A549 (cell line): ENCODE data around the gene SARDH. TPM values are rescaled to one million over a fixed set of nuclear protein-coding genes. Genes with fewer than 3 reads are reported as not detected.

ENCODE experiments used
- ATAC-seq, 2 experiments: fragments of 200-7000 bp in 1 of 2; fragments of >200 bp in 1 of 2; cut with Nextera tagmentation in 1 of 2; cut with Tn5 transposase in 1 of 2; 3 replicates each; pipeline versions ENCODE4 v1.8.0 to v1.9.1; 2018 to 2020; ENCODE audit warnings: mild to moderate bottlenecking in 1 of 2, moderate library complexity in 1 of 2
- CTCF ChIA-PET: fragments of 300-600 bp; sonication (Branson Sonifier 250); formaldehyde crosslinking; extraction: SDS; loops from one replicate; lab custom pipeline; 2021; ENCODE audit warnings: antibody characterized with exemption, inconsistent platforms; lab: Yijun Ruan, JAX
- POLR2A ChIA-PET: fragments of 350-600 bp; formaldehyde crosslinking; extraction: SDS; loops from one replicate; lab custom pipeline; 2021; ENCODE audit warnings: antibody characterized with exemption, inconsistent platforms; lab: Yijun Ruan, JAX
- DNase-seq, 2 experiments: peaks; one replicate each; pipeline versions ENCODE4 v3.0.0 to v3.0.0-alpha.2; 2011 to 2016; ENCODE audit warnings: low read depth in 1 of 2, low spot score in 1 of 2
- FAIRE-seq: peaks from 2 replicates; lab custom pipeline; 2011; peaks lifted over from hg19 to GRCh38; lab: Jason Lieb, UNC
- H3K27ac ChIP-seq, 2 experiments: fragments of >200 bp; sonication (Bioruptor Twin); formaldehyde crosslinking; 3 replicates each; pipeline ENCODE4 v1.5.1; 2016 to 2017
- H3K4me1 ChIP-seq: fragments of >200 bp; sonication (Bioruptor Twin); formaldehyde crosslinking; 3 replicates; pipeline ENCODE4 v1.6.1; 2016
- H3K4me2 ChIP-seq: fragments of >200 bp; sonication (Bioruptor Twin); formaldehyde crosslinking; 3 replicates; pipeline ENCODE4 v1.6.1; 2016
- H3K4me3 ChIP-seq: fragments of >200 bp; sonication (Bioruptor Twin); formaldehyde crosslinking; 3 replicates; pipeline ENCODE4 v1.5.1; 2016
- H3K9me3 ChIP-seq: fragments of >200 bp; sonication (Bioruptor Twin); formaldehyde crosslinking; 3 replicates; pipeline ENCODE4 v1.6.1; 2016
- ATOH8 ChIP-seq: fragments of 250-450 bp; sonication (Bioruptor Pico); IDR thresholded peaks from 2 replicates; pipeline ENCODE4 v1.5.0; 2020; ENCODE audit warnings: low read depth, mild to moderate bottlenecking, moderate library complexity
- BHLHE40 ChIP-seq: IDR thresholded peaks from 2 replicates; pipeline ENCODE4 v1.6.1; 2012; ENCODE audit warnings: low read depth, low read length, inconsistent platforms
- CHD2 ChIP-seq: fragments of 150-350 bp; IDR thresholded peaks from 2 replicates; pipeline ENCODE4 v1.6.1; 2014; ENCODE audit warnings: low read length; ENCODE audit not compliant: partially characterized antibody
- EHF ChIP-seq: fragments of 250-450 bp; sonication (Bioruptor Pico); IDR thresholded peaks from 2 replicates; pipeline ENCODE4 v1.5.0; 2020; ENCODE audit warnings: mild to moderate bottlenecking
- ESRRA ChIP-seq: fragments of 150-350 bp; IDR thresholded peaks from 2 replicates; pipeline ENCODE4 v1.6.1; 2014; ENCODE audit warnings: mild to moderate bottlenecking, low read length, borderline replicate concordance
- FOSB ChIP-seq: fragments of 250-450 bp; sonication (Bioruptor Pico); IDR thresholded peaks from 2 replicates; pipeline ENCODE4 v1.5.0; 2020; ENCODE audit warnings: mild to moderate bottlenecking, moderate library complexity
- FOSL2 ChIP-seq, 2 experiments: fragments of 450-650 bp in 1 of 2; fragments of >200 bp in 1 of 2; sonication (Bioruptor Twin) in 1 of 2; formaldehyde crosslinking; IDR thresholded peaks; 2 replicates each; pipeline versions ENCODE4 v1.5.0 to v1.6.1; 2016 to 2020; ENCODE audit warnings: mild to moderate bottlenecking in 1 of 2, moderate library complexity in 1 of 2
- HEYL ChIP-seq: fragments of 250-450 bp; sonication (Bioruptor Pico); IDR thresholded peaks from 2 replicates; pipeline ENCODE4 v1.8.0; 2021; ENCODE audit warnings: mild to moderate bottlenecking, moderate library complexity
- HOXA7 ChIP-seq: fragments of 250-450 bp; sonication (Bioruptor Pico); IDR thresholded peaks from 2 replicates; pipeline ENCODE4 v1.5.0; 2020; ENCODE audit warnings: mild to moderate bottlenecking, moderate library complexity
- HOXB13 ChIP-seq: fragments of 250-450 bp; sonication (Bioruptor Pico); IDR thresholded peaks from 2 replicates; pipeline ENCODE4 v1.5.0; 2020; ENCODE audit warnings: low read depth, mild to moderate bottlenecking, moderate library complexity
- JUNB ChIP-seq: fragments of >200 bp; sonication (Bioruptor Twin); formaldehyde crosslinking; IDR thresholded peaks from 2 replicates; pipeline ENCODE4 v1.6.1; 2016
- MAZ ChIP-seq: fragments of 150-350 bp; IDR thresholded peaks from 2 replicates; pipeline ENCODE4 v1.6.1; 2014; ENCODE audit warnings: antibody characterized with exemption, low read depth, low read length, borderline replicate concordance
- NFE2L2 ChIP-seq: fragments of 150-350 bp; conservative IDR thresholded peaks from 2 replicates; pipeline ENCODE4 v1.6.1; 2014; ENCODE audit warnings: low read length
- POLR2AphosphoS2 ChIP-seq: conservative IDR thresholded peaks from 2 replicates; pipeline ENCODE4 v1.6.1; 2012; ENCODE audit warnings: low read length, improper control_type of control experiment, inconsistent platforms
- RAD21 ChIP-seq, 2 experiments: fragments of >200 bp in 1 of 2; sonication (Bioruptor Twin) in 1 of 2; formaldehyde crosslinking in 1 of 2; IDR thresholded peaks in 1 of 2; conservative IDR thresholded peaks in 1 of 2; 2 replicates in 1 of 2; 3 replicates in 1 of 2; pipeline ENCODE4 v1.6.1; 2012 to 2018; ENCODE audit warnings: inconsistent platforms in 1 of 2
- SMC3 ChIP-seq: fragments of >200 bp; sonication (Bioruptor Twin); formaldehyde crosslinking; IDR thresholded peaks from 3 replicates; pipeline ENCODE4 v1.6.1; 2018; ENCODE audit warnings: inconsistent platforms
- TP53 ChIP-seq: fragments of 250-450 bp; sonication (Bioruptor Pico); IDR thresholded peaks from 2 replicates; pipeline ENCODE4 v1.5.0; 2021; ENCODE audit warnings: mild to moderate bottlenecking, moderate library complexity
- ZC3H11A ChIP-seq: fragments of 450-650 bp; IDR thresholded peaks from 2 replicates; pipeline ENCODE4 v1.6.1; 2014; ENCODE audit warnings: antibody characterized with exemption, mild to moderate bottlenecking
- ZNF302 ChIP-seq: fragments of 250-450 bp; sonication (Bioruptor Pico); IDR thresholded peaks from 2 replicates; pipeline ENCODE4 v1.9.0; 2021; ENCODE audit warnings: inconsistent platforms, mild to moderate bottlenecking, moderate library complexity
- ZSCAN20 ChIP-seq: fragments of 250-450 bp; sonication (Bioruptor Pico); IDR thresholded peaks from 2 replicates; pipeline ENCODE4 v1.8.0; 2022; ENCODE audit warnings: mild to moderate bottlenecking, moderate library complexity
- WGBS: methylation state at CpG from one replicate; pipeline ENCODE4 v1.1.6; 2017; ENCODE audit errors: missing lambda C conversion rate; 5-methylcytosine and 5-hydroxymethylcytosine counted together
- polyA plus RNA-seq, 4 experiments: library from polyadenylated mRNA; depleted of rRNA in 3 of 4; stranded (reverse); fragments of >200 nt; fragmentation: RNase III in 1 of 4; extraction: RNeasy Plus Mini Kit Qiagen cat#74134 plus additional on column Dnase treatment in 1 of 4; gene quantifications; 2 replicates in 3 of 4; 3 replicates in 1 of 4; pipeline ENCODE4 v1.2.3, GENCODE V29; 2011 to 2017
- TF ChIP-seq, protein P1 (sequence below): IDR thresholded peaks from 2 replicates; pipeline ENCODE4 v1.6.1; 2012
- TF ChIP-seq, protein P2 (sequence below): fragments of 450-650 bp; IDR thresholded peaks from 2 replicates; pipeline ENCODE4 v1.6.1; 2014; ENCODE audit warnings: antibody characterized with exemption
- TF ChIP-seq, protein P3 (sequence below): fragments of 250-450 bp; sonication (Bioruptor Pico); IDR thresholded peaks from 2 replicates; pipeline ENCODE4 v1.5.0; 2021; ENCODE audit warnings: mild to moderate bottlenecking, moderate library complexity, borderline replicate concordance

SARDH gene
- polyA plus RNA-seq, 2 of the 4 experiments (the other 2 are of a cell fraction): 0.08 TPM; not detected in 1

DNA sequence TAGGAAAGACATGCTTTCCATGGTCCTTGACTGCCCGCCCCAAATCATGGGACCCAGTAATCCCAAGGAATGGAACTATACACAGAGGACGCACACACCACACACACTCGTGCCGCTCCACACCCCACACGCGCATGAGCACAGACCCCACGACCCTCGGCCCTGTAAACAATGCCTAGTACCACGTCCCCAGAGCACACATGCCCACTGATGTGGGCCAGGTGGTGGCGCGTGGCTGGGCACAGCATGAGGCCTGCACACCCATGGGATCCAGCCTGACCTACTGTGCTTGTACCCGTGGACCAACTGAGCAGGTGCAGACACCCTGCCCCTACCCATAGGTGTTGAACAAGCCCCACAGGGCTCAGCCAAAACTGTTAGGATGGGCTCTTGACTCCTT, 101.2 kb downstream of the SARDH start:
- no peaks in the 10 kb centered on the region for H3K9me3 ChIP-seq
- ChIA-PET POLR2A (no interaction called here), CTCF (interaction anchor here (1.3 kb wide), 1 partner anchor 358 kb away, joined by 6 read pairs; no protein-coding TSS in a partner anchor)
- no peaks in the 10 kb centered on the region for H3K4me1 ChIP-seq
- 54% methylated on average over 7 of the region's 12 CpGs for WGBS
- FAIRE-seq (no peak), ATAC-seq (no peak), DNase-seq (no peak)
- H3K27ac ChIP-seq: no peak overlapping the region
- H3K4me3 ChIP-seq: no peak overlapping the region
- H3K4me2 ChIP-seq: no peak overlapping the region
- TF ChIP-seq HOXA7: no peak
- no peak for TF ChIP-seq HEYL (CRISPR knock-in tag)
- no peak for TF ChIP-seq HOXB13 (CRISPR knock-in tag)
- no peak for TF ChIP-seq FOSL2 (IDR thresholded peaks at IDR 0.05)
- TF ChIP-seq FOSL2 (CRISPR knock-in tag; IDR thresholded peaks at IDR 0.05): no peak
- TF ChIP-seq, protein P1, sequence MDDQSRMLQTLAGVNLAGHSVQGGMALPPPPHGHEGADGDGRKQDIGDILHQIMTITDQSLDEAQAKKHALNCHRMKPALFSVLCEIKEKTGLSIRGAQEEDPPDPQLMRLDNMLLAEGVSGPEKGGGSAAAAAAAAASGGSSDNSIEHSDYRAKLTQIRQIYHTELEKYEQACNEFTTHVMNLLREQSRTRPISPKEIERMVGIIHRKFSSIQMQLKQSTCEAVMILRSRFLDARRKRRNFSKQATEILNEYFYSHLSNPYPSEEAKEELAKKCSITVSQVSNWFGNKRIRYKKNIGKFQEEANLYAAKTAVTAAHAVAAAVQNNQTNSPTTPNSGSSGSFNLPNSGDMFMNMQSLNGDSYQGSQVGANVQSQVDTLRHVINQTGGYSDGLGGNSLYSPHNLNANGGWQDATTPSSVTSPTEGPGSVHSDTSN: no peak
- TF ChIP-seq BHLHE40: no peak
- TF ChIP-seq POLR2AphosphoS2: no peak
- TF ChIP-seq, protein P2, sequence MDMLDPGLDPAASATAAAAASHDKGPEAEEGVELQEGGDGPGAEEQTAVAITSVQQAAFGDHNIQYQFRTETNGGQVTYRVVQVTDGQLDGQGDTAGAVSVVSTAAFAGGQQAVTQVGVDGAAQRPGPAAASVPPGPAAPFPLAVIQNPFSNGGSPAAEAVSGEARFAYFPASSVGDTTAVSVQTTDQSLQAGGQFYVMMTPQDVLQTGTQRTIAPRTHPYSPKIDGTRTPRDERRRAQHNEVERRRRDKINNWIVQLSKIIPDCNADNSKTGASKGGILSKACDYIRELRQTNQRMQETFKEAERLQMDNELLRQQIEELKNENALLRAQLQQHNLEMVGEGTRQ: no peak
- no peak for TF ChIP-seq ZNF302 (CRISPR knock-in tag)

- ChIA-PET CTCF (interaction anchor here (1.3 to 1.4 kb wide), 3 partner anchors 12 to 359 kb away, joined by 3 to 6 read pairs (median 4); no protein-coding TSS in a partner anchor), POLR2A (no interaction called here)
- no peak within 1 kb of the TSS for H3K27ac ChIP-seq
- ATAC-seq (no peak), DNase-seq (no peak), FAIRE-seq (no peak)
- TF ChIP-seq ZSCAN20 (CRISPR knock-in tag) (no peak), NFE2L2 (no peak), ZC3H11A (no peak), JUNB (no peak), ATOH8 (no peak), ESRRA (no peak), RAD21 (conservative IDR thresholded peaks at IDR 0.05 in 1 of 2, IDR thresholded peaks at IDR 0.05 in 1 of 2) (no peak), MAZ (no peak), HEYL (CRISPR knock-in tag) (no peak), CHD2 (no peak), SMC3 (no peak), HOXA7 (no peak), TP53 (CRISPR knock-in tag) (no peak), FOSB (CRISPR knock-in tag) (no peak), EHF (no peak)
- TF ChIP-seq, protein P3, sequence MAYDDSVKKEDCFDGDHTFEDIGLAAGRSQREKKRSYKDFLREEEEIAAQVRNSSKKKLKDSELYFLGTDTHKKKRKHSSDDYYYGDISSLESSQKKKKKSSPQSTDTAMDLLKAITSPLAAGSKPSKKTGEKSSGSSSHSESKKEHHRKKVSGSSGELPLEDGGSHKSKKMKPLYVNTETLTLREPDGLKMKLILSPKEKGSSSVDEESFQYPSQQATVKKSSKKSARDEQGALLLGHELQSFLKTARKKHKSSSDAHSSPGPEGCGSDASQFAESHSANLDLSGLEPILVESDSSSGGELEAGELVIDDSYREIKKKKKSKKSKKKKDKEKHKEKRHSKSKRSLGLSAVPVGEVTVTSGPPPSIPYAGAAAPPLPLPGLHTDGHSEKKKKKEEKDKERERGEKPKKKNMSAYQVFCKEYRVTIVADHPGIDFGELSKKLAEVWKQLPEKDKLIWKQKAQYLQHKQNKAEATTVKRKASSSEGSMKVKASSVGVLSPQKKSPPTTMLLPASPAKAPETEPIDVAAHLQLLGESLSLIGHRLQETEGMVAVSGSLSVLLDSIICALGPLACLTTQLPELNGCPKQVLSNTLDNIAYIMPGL (CRISPR knock-in tag): no peak
- H3K4me1 ChIP-seq: no peaks in the 10 kb centered on the region
- no peak within 1 kb of the TSS for H3K4me3 ChIP-seq
- no peak within 1 kb of the TSS for H3K4me2 ChIP-seq
- no peaks in the 10 kb centered on the region for H3K9me3 ChIP-seq
- WGBS: 47% methylated on average over 21 of the region's 24 CpGs
Observed at GRCh38 chr9:133635533-133636531, 102.3 kb downstream of the SARDH start, which contains the start of gene DBH. Gene DBH, plus strand, starts transcription at chr9:133636363. Its CDS starts 9 bp downstream, at chr9:133636372.
